SKM-1 treated with dmso at 0.1 percent for 144 hours (cell line): ENCODE measurements around the gene IL6.
A peak's percentile ranks its signal among the peaks of the same experiment; 100 is the strongest.

ENCODE experiments used
- DNase-seq: peaks from one replicate; lab custom pipeline; 2025; ENCODE audit not compliant: unreplicated experiment; lab: John Stamatoyannopoulos, UW

IL6 gene

GRCh38 chr7:22726345-22726906, 574 bp upstream of the IL6 start:
- peak; percentile 46 for DNase-seq

GRCh38 chr7:22727714-22728035, 675 bp downstream of the IL6 start:
- DNase-seq = no peak

- peak; percentile 15 for DNase-seq
Measured at GRCh38 chr7:22728401-22729029, 1.5 kb downstream of the IL6 start.

- no peak for DNase-seq
Measured at GRCh38 chr7:22729180-22729825, 2.3 kb downstream of the IL6 start.

GRCh38 chr7:22730066-22730710, 3.2 kb downstream of the IL6 start:
- no peak for DNase-seq

GRCh38 chr7:22730921-22731654, 4.1 kb downstream of the IL6 start:
- DNase-seq = no peak

GRCh38 chr7:22731766-22732165, 4.8 kb downstream of the IL6 start:
- DNase-seq = no peak

- no peak for DNase-seq
Measured at GRCh38 chr7:22732556-22733126, 5.6 kb downstream of the IL6 start.

GRCh38 chr7:22733761-22734160, 6.8 kb downstream of the IL6 start:
- DNase-seq = no peak

GRCh38 chr7:22743014-22743413, 16.0 kb downstream of the IL6 start:
- DNase-seq = no peak

- DNase-seq = no peak
Measured at GRCh38 chr7:22751341-22751740, 24.3 kb downstream of the IL6 start.

GRCh38 chr7:22757338-22757994, 30.5 kb downstream of the IL6 start:
- DNase-seq = no peak

- no peak for DNase-seq
Measured at GRCh38 chr7:22758576-22758975, 31.6 kb downstream of the IL6 start.

- DNase-seq = no peak
Measured at GRCh38 chr7:22759721-22760120, 32.7 kb downstream of the IL6 start.

- DNase-seq = no peak
Measured at GRCh38 chr7:22762866-22763265, 35.9 kb downstream of the IL6 start.

GRCh38 chr7:22765609-22766008, 38.6 kb downstream of the IL6 start:
- DNase-seq = no peak

- DNase-seq = no peak
Measured at GRCh38 chr7:22771194-22771871, 44.3 kb downstream of the IL6 start.

GRCh38 chr7:22771872-22772228, 44.9 kb downstream of the IL6 start:
- DNase-seq = no peak

GRCh38 chr7:22772885-22773284, 45.9 kb downstream of the IL6 start:
- no peak for DNase-seq

- DNase-seq = no peak
Measured at GRCh38 chr7:22776964-22777363, 50.0 kb downstream of the IL6 start.
